Endothelial cell of umbilical vein (primary cell): ENCODE measurements around the gene TRANK1. TPM values are rescaled to one million over a fixed set of nuclear protein-coding genes. Genes with fewer than 3 reads are reported as not detected.

Source experiments
- BruUV-seq: library from RNA; stranded (reverse); fragments of 400-500 nt; replicated peaks from 2 replicates; lab custom pipeline; 2021; lab: Mats Ljungman, UMichigan
- CTCF ChIA-PET: fragments of 300-600, 350-600 bp; sonication (Branson Sonifier 250); formaldehyde crosslinking; loops from one replicate; lab custom pipeline; 2021; ENCODE audit warnings: antibody characterized with exemption, inconsistent platforms; lab: Charles Lee
- POLR2A ChIA-PET: fragments of 300-600, 350-600 bp; sonication (Branson Sonifier 250); formaldehyde crosslinking; loops from one replicate; lab custom pipeline; 2021; ENCODE audit warnings: antibody characterized with exemption, inconsistent platforms; lab: Charles Lee
- DNase-seq: peaks from one replicate; pipeline ENCODE4 v3.0.0-alpha.2; 2011; ENCODE audit warnings: low read depth, low spot score
- FAIRE-seq: peaks from 2 replicates; lab custom pipeline; 2011; peaks lifted over from hg19 to GRCh38; lab: Jason Lieb, UNC
- H2AFZ ChIP-seq: 2 replicates; pipeline ENCODE4 v1.6.0; 2012; ENCODE audit warnings: low read depth, low read length, control low read depth, inconsistent platforms
- H3K27ac ChIP-seq: 2 replicates; pipeline ENCODE4 v1.5.1; 2011; ENCODE audit warnings: low read depth, mild to moderate bottlenecking, control low read depth, low read length, moderate library complexity; ENCODE audit not compliant: insufficient read depth
- H3K27me3 ChIP-seq, 2 experiments: 2 replicates each; pipeline versions ENCODE4 v1.6.0 to v1.6.1; 2011; ENCODE audit warnings: low read length in 2 of 2, mixed read lengths in 1 of 2; ENCODE audit not compliant: control insufficient read depth in 2 of 2, insufficient read depth in 2 of 2
- H3K36me3 ChIP-seq, 2 experiments: 2 replicates in 1 of 2; 3 replicates in 1 of 2; pipeline ENCODE4 v1.5.1; 2011; ENCODE audit warnings: low read length in 2 of 2, mild to moderate bottlenecking in 1 of 2, moderate library complexity in 1 of 2; ENCODE audit not compliant: control insufficient read depth in 2 of 2, insufficient read depth in 2 of 2; ENCODE audit errors: extremely low read depth in 1 of 2
- H3K4me1 ChIP-seq: 3 replicates; pipeline ENCODE4 v1.5.1; 2011; ENCODE audit warnings: mild to moderate bottlenecking, low read length; ENCODE audit not compliant: control insufficient read depth, insufficient read depth; ENCODE audit errors: extremely low read depth
- H3K4me2 ChIP-seq: 2 replicates; pipeline ENCODE4 v1.6.1; 2011; ENCODE audit warnings: low read length, control low read depth, mixed read lengths; ENCODE audit not compliant: insufficient read depth
- H3K4me3 ChIP-seq, 3 experiments: fragments of 200-600 bp in 1 of 3; sonication (generic), shearing (Covaris generic) in 1 of 3; replicated peaks in 1 of 3; 2 replicates each; pipeline ENCODE4 v1.5.1; 2011 to 2016; ENCODE audit warnings: control low read depth in 3 of 3, low read length in 3 of 3, mild to moderate bottlenecking in 2 of 3, inconsistent platforms in 1 of 3, low read depth in 1 of 3, moderate library complexity in 1 of 3; ENCODE audit not compliant: insufficient read depth in 1 of 3
- H3K79me2 ChIP-seq: 2 replicates; pipeline ENCODE4 v1.6.0; 2012; ENCODE audit warnings: low read length, inconsistent platforms; ENCODE audit not compliant: control insufficient read depth, insufficient read depth
- H3K9ac ChIP-seq: replicated peaks from 2 replicates; pipeline ENCODE3; 2011; ENCODE audit warnings: low read length, control low read depth; ENCODE audit not compliant: insufficient read depth; ENCODE audit errors: extremely low read depth
- H3K9me1 ChIP-seq: replicated peaks from 3 replicates; pipeline ENCODE4 v1.6.0; 2011; ENCODE audit warnings: mild to moderate bottlenecking, low read length; ENCODE audit not compliant: control insufficient read depth, insufficient read depth; ENCODE audit errors: extremely low read depth
- H3K9me3 ChIP-seq: replicated peaks from 2 replicates; pipeline ENCODE4 v1.5.1; 2012; ENCODE audit warnings: low read length, inconsistent platforms; ENCODE audit not compliant: control insufficient read depth, insufficient read depth
- H4K20me1 ChIP-seq: replicated peaks from 2 replicates; pipeline ENCODE3; 2011; ENCODE audit warnings: mild to moderate bottlenecking, low read length; ENCODE audit not compliant: control insufficient read depth, insufficient read depth; ENCODE audit errors: extremely low read depth
- CTCF ChIP-seq, 2 donors: IDR thresholded peaks; 1 replicate in 1 of 2; 2 replicates in 1 of 2; pipeline ENCODE4 v1.5.1; 2011; ENCODE audit warnings: low read length in 2 of 2, mild to moderate bottlenecking in 2 of 2, moderate library complexity in 2 of 2, control low read depth in 1 of 2, inconsistent platforms in 1 of 2, low read depth in 1 of 2; ENCODE audit not compliant: insufficient read depth in 1 of 2; ENCODE audit errors: extremely low read depth in 1 of 2
- EZH2 ChIP-seq: IDR thresholded peaks from 2 replicates; pipeline ENCODE4 v1.6.1; 2012; ENCODE audit warnings: borderline replicate concordance, low read depth, mild to moderate bottlenecking, moderate library complexity, low read length, inconsistent platforms; ENCODE audit not compliant: severe bottlenecking
- FOS ChIP-seq: IDR thresholded peaks from 2 replicates; pipeline ENCODE4 v1.6.1; 2011; ENCODE audit warnings: mild to moderate bottlenecking, low read length, moderate library complexity, borderline replicate concordance; ENCODE audit not compliant: insufficient read depth
- GATA2 ChIP-seq: IDR thresholded peaks from 2 replicates; pipeline ENCODE4 v1.7.0; 2011; ENCODE audit warnings: low read depth, mild to moderate bottlenecking, moderate library complexity, mixed read lengths, low read length; ENCODE audit not compliant: insufficient read length, insufficient read depth
- JUN ChIP-seq: IDR thresholded peaks from 2 replicates; pipeline ENCODE4 v1.6.1; 2011; ENCODE audit warnings: borderline replicate concordance, low read depth; ENCODE audit not compliant: insufficient read length, insufficient read depth
- MAX ChIP-seq: IDR thresholded peaks from 2 replicates; pipeline ENCODE4 v1.6.1; 2011; ENCODE audit not compliant: insufficient read depth, insufficient read length
- MYC ChIP-seq: IDR thresholded peaks from one replicate; pipeline ENCODE4 v1.6.1; 2011; ENCODE audit warnings: mild to moderate bottlenecking, low read depth, low read length
- POLR2A ChIP-seq: IDR thresholded peaks from 2 replicates; pipeline ENCODE4 v1.6.1; 2012; ENCODE audit warnings: low read depth, mild to moderate bottlenecking, control low read depth, low read length
- POLR2AphosphoS5 ChIP-seq: IDR thresholded peaks from 2 replicates; pipeline ENCODE4 v1.6.1; 2012; ENCODE audit warnings: low read depth, mild to moderate bottlenecking, control low read depth, low read length, moderate library complexity; ENCODE audit not compliant: insufficient read depth
- dilution Hi-C: fragments of 300-500 bp; cut with MboI; formaldehyde crosslinking; loops from one replicate; pipeline ENCODE4 v1.15.0; 2019; ENCODE audit warnings: low sequenced_read_pairs; ENCODE audit not compliant: extremely low pct_ligation_motif_present
- intact Hi-C: fragments of 100-400 bp; cut with micrococcal nuclease; formaldehyde crosslinking; loops from one replicate; pipeline ENCODE4 v1.10.0; 2022
- polyA plus RNA-seq, 4 experiments: library from polyadenylated mRNA; depleted of rRNA in 3 of 4; stranded (reverse) in 3 of 4; unstranded in 1 of 4; fragments of >200 nt; gene quantifications; 2 replicates each; pipeline versions ENCODE4 v1.2.1 to v1.2.3, GENCODE V29; 2011 to 2012; ENCODE audit warnings: missing spikeins in 1 of 4
- total RNA-seq: library from RNA; stranded (reverse); gene quantifications from 2 replicates; pipeline ENCODE4 v1.2.3, GENCODE V29; 2021

The TRANK1 gene
- total and polyA plus RNA-seq, 2 donors (not counting 3 experiments of a cell fraction or from before 2014, with no cell fraction given) = 4.6 to 14.4 TPM

GRCh38 chr3:36923981-36924743, 20.7 kb downstream of the TRANK1 start:
- Histone ChIP-seq H3K27me3 (no peaks in the 10 kb centered on the region), H3K4me2 (no peak overlapping the region), H4K20me1 (no peaks in the 10 kb centered on the region), H3K27ac (no peak overlapping the region), H3K9me3 (no peaks in the 10 kb centered on the region), H2AFZ (no peak overlapping the region), H3K4me1 (no peaks in the 10 kb centered on the region), H3K36me3 (no peaks in the 10 kb centered on the region), H3K9me1 (no peaks in the 10 kb centered on the region), H3K9ac (no peak overlapping the region), H3K79me2 (no peaks in the 10 kb centered on the region), H3K4me3 (no peak overlapping the region)
- POLR2A ChIA-PET = no interaction called here
- no peak for TF ChIP-seq CTCF (IDR thresholded peaks at IDR 0.05; ENCODE audit: extremely low read depth in 1 of 2, insufficient read depth in 1 of 2, low read depth in 1 of 2, low read length in 2 of 2)
- no peak for TF ChIP-seq JUN
- no peak for TF ChIP-seq FOS
- TF ChIP-seq MAX = no peak
- no peak for TF ChIP-seq MYC
- TF ChIP-seq GATA2 = no peak
- no peak for TF ChIP-seq POLR2A
- TF ChIP-seq POLR2AphosphoS5 = no peak
- no peak for TF ChIP-seq EZH2
- DNase-seq (no peak), FAIRE-seq (no peak)
- CTCF ChIA-PET = interaction anchor here (1.2 to 2.6 kb wide), 5 partner anchors 8 to 34 kb away, joined by 3 to 11 read pairs (median 9); partner anchors contain the start of gene TRANK1
- intact Hi-C loops = no loop called here
- dilution Hi-C loops = no loop called here
- no TSS peak for BruUV-seq
